KG1 (cell line): ENCODE measurements around the gene MORC3.
A peak's percentile ranks its signal among the peaks of the same experiment; 100 is the strongest.
"Not testable (repeated sequence)": the region's sequence is repeated elsewhere in the genome, so short reads cannot be mapped to it uniquely, and the experiment has no call there.

Experiments
- DNase-seq: peaks from one replicate; lab custom pipeline; 2025; lab: John Stamatoyannopoulos, UW

MORC3 gene

GRCh38 chr21:36322083-36322424, 2.1 kb downstream of the MORC3 start:
- no peak for DNase-seq

DNA sequence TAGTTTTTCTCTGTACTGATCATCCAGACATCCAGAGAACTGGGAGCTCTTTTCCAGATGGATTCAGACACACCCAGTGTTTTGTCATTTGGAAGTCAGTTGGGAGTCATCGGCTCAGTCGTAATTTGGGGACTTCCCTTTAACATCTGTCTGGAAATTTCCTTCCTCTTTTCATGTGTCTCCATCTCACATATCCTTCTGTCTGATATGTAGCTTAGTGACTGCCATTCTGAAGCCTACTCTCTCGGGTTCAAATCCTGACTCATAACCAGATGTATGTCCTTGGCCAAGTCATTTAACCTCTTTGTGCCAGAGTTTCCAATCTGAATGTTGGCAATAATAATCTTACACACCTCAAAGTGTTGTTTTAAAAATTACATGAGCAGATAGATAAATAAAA, 3.0 kb downstream of the MORC3 start:
- peak; percentile 16 for DNase-seq

- no peak for DNase-seq
Measured at GRCh38 chr21:36325373-36326010, 5.5 kb downstream of the MORC3 start.

GRCh38 chr21:36330904-36331303, 10.9 kb downstream of the MORC3 start:
- no peak for DNase-seq

GRCh38 chr21:36337099-36337509, 17.1 kb downstream of the MORC3 start:
- no peak for DNase-seq

DNA sequence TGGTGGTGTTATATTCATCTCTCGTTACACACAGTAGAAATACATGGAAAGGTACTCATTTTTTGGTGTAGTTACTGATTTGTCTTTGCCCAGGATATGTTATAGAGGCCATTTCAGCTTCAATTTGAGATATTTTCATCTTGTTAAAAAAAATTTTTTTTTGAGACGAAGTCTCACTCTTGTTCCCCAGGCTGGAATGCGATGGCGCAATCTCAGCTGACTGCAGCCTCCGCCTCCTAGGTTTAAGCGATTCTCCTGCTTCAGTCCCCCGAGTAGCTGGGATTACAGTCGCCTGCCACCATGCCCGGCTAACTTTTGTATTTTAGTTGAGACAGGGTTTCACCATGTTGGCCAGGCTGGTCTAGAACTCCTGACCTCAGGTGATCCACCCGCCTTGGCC, 19.0 kb downstream of the MORC3 start:
- no peak for DNase-seq

DNA sequence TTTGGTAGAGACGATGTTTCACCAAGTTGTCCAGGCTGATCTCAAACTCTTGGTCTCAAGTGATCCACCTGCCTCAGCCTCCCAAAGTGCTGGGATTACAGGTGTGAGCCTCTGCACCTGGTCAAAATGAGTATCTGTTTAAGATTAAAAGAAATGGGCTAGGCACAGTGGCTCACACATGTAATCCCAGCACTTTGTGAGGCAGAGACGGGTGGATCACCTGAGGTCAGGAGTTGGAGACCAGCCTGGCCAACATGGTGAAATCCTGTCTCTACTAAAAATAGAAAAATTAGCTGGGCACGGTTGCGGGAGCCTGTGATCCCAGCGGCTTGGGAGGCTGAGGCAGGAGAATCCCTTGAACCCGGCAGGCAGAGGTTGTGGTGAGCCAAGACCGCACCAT, 22.6 kb downstream of the MORC3 start:
- DNase-seq: not testable (repeated sequence)

GRCh38 chr21:36344931-36345330, 24.9 kb downstream of the MORC3 start:
- DNase-seq: no peak

GRCh38 chr21:36347278-36347961, 27.4 kb downstream of the MORC3 start:
- DNase-seq: no peak

- no peak for DNase-seq
Measured at GRCh38 chr21:36347962-36348328, 27.9 kb downstream of the MORC3 start.

GRCh38 chr21:36349315-36349714, 29.3 kb downstream of the MORC3 start:
- DNase-seq: no peak

GRCh38 chr21:36350282-36350910, 30.4 kb downstream of the MORC3 start:
- no peak for DNase-seq

- no peak for DNase-seq
Measured at GRCh38 chr21:36354918-36355680, 35.1 kb downstream of the MORC3 start.

GRCh38 chr21:36355868-36356267, 35.9 kb downstream of the MORC3 start:
- DNase-seq: no peak

DNA sequence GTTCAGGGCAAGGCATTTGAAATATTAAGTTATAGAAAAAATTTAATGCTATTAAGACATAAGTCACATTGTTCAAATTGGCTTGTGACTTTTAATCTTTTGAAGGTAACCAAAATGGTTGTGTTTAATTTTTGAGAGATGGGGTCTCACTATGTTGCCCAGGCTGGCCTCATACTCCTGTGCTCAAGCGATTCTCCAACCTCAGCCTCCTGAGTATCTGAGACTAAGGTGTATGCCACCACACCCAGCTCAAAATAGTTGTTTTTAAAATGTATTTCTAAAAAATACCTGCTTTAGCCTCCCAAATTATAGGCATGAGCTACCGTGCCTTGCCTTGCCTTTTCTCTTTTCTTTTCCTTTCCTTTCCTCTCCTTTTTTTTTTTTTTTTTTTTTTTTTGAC, 39.2 kb downstream of the MORC3 start:
- no peak for DNase-seq

DNA sequence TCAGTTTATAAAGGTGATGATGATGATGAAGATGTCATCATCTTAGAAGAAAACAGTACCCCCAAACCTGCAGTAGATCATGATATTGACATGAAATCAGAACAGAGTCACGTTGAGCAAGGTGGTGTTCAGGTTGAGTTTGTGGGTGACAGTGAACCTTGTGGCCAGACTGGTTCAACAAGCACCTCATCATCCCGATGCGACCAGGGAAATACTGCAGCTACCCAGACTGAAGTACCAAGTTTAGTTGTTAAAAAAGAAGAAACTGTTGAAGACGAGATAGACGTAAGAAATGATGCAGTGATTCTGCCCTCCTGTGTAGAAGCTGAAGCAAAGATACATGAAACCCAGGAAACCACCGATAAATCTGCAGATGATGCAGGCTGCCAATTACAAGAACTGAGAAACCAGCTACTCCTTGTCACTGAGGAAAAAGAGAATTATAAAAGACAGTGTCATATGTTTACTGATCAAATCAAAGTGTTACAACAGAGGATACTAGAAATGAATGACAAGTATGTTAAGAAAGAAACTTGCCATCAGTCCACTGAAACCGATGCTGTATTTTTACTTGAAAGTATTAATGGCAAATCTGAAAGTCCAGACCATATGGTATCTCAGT, 49.2 kb downstream of the MORC3 start:
- DNase-seq: no peak

GRCh38 chr21:36375994-36376393, 56.0 kb downstream of the MORC3 start:
- no peak for DNase-seq

DNA sequence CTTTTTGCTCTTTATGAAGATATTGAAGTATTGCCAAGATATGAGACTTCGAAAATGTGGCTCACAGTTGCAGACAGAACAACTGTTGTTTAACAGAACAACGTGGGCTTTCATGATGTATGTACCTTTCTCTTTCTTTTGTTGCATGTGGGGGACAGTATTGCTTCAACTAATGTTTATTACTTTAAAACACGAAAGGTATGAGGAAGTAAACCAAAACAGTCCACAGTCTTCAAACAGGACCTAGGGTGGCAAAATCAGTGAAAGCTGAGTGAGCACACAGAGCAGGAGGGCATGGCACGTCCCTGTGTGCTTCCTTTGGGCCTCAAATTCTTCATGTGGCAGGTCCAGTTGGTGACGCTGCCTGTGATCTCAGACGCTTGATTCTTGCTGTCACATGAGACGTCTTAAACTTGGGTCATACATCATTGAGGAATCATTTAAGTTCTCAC, 57.4 kb downstream of the MORC3 start:
- no peak for DNase-seq

GRCh38 chr21:36379251-36379650, 59.3 kb downstream of the MORC3 start:
- DNase-seq: no peak

DNA sequence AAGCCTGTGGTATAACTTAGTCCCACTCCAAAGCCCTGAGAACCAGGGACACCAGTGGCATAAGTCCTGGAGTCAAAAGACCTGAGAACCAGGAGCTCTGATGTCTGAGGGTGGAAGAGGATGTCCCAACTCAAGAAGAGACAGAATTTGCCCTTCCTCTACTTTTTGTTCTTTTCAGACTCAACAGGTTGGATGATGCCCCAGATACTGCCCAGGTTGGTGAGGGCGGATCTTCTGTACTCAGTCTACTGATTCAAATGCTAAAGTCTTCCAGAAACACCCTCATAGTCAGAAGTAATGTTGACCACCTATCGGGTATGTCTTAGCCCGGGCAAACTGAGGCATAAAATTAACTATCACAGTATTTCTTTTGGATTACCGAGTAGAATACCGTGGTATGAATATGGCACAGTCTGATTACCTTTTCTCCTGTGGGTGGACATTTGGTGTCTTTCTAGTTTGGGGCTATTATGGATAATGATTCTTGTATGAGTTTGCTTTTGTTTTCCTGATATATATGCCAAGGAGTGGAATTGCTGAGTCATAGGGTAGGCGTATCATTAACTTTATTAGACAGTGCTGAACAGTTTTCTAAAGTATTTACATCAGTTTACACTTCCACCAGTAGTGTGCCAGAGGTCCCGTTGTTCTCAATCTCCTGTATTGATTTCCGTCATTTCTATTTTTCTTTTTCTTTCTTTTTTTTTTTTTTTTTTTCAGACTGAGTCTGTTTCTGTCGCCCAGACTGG, 62.0 kb downstream of the MORC3 start:
- DNase-seq: no peak

DNA sequence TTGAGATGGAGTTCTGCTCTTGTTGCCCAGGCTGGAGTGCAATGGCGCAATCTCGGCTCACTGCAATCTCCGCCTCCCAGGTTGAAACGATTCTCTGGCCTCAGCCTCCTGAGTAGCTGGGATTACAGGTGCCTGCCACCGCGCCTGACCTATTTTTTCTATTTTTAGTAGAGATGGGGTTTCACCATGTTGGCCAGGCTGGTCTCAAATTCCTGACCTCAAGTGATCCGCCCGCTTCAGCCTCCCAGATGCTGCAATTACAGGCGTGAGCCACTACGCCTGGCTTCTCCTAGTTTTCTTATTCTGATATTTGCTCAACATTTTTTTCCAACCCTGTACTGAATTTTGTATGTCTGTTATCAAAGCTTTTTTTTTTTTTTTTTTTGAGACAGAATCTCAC, 62.7 kb downstream of the MORC3 start:
- not testable (repeated sequence) for DNase-seq

- no peak for DNase-seq
Measured at GRCh38 chr21:36384885-36385232, 64.9 kb downstream of the MORC3 start.
